ES-I3 (cell line): ENCODE data around the gene IQGAP3.
"Not testable (repeated sequence)": the region's sequence is repeated elsewhere in the genome, so short reads cannot be mapped to it uniquely, and the experiment has no call there.

Experiments
- H3K36me3 ChIP-seq: 2 replicates; pipeline ENCODE4 v1.6.1; 2013; ENCODE audit warnings: mild to moderate bottlenecking, low read length, control low read depth, moderate library complexity; ENCODE audit not compliant: insufficient read depth
- H3K4me1 ChIP-seq: 2 replicates; pipeline ENCODE4 v1.6.1; 2013; ENCODE audit warnings: mild to moderate bottlenecking, control low read depth, low read length; ENCODE audit not compliant: insufficient read depth
- H3K9ac ChIP-seq: 2 replicates; pipeline ENCODE4 v1.6.1; 2013; ENCODE audit warnings: low read depth, mild to moderate bottlenecking, low read length, moderate library complexity
- H3K9me3 ChIP-seq: 2 replicates; pipeline ENCODE4 v1.6.1; 2013; ENCODE audit warnings: mild to moderate bottlenecking, low read length, moderate library complexity; ENCODE audit not compliant: control insufficient read depth, insufficient read depth

IQGAP3 gene

GRCh38 chr1:156565519-156565918 is 6.8 kb downstream of the IQGAP3 start:
- Histone ChIP-seq H3K4me1 (no peaks in the 10 kb centered on the region), H3K9me3 (no peaks in the 10 kb centered on the region), H3K9ac (no peak overlapping the region), H3K36me3 (peaks cover 5% of the 10 kb centered on the region; the same call in 1 of the 2 replicates)

GRCh38 chr1:156560585-156561163 is 11.7 kb downstream of the IQGAP3 start:
- Histone ChIP-seq H3K4me1 (no peaks in the 10 kb centered on the region), H3K36me3 (peaks cover 10% of the 10 kb centered on the region), H3K9ac (no peak overlapping the region), H3K9me3 (no peaks in the 10 kb centered on the region)

- Histone ChIP-seq H3K9me3 (no peaks in the 10 kb centered on the region), H3K36me3 (peaks cover 10% of the 10 kb centered on the region), H3K4me1 (no peaks in the 10 kb centered on the region), H3K9ac (no peak overlapping the region)
These were observed 12.5 kb downstream of the IQGAP3 start for GRCh38 chr1:156559797-156560385.

GRCh38 chr1:156559086-156559796 is 13.1 kb downstream of the IQGAP3 start:
- H3K36me3 ChIP-seq: peaks cover 14% of the 10 kb centered on the region
- H3K9me3 ChIP-seq: no peaks in the 10 kb centered on the region
- H3K9ac ChIP-seq: no peak overlapping the region
- H3K4me1 ChIP-seq: no peaks in the 10 kb centered on the region

- H3K9ac ChIP-seq: no peak overlapping the region
- H3K4me1 ChIP-seq: no peaks in the 10 kb centered on the region
- H3K36me3 ChIP-seq: peaks cover 9% of the 10 kb centered on the region
- H3K9me3 ChIP-seq: no peaks in the 10 kb centered on the region
These were observed 16.0 kb downstream of the IQGAP3 start for GRCh38 chr1:156556354-156556753.

- no peaks in the 10 kb centered on the region for H3K4me1 ChIP-seq
- H3K9me3 ChIP-seq: no peaks in the 10 kb centered on the region
- peaks cover 9% of the 10 kb centered on the region for H3K36me3 ChIP-seq
- no peak overlapping the region for H3K9ac ChIP-seq
These were observed 16.6 kb downstream of the IQGAP3 start for GRCh38 chr1:156555715-156556114.

- H3K9ac ChIP-seq: no peak overlapping the region
- H3K36me3 ChIP-seq: peaks cover 9% of the 10 kb centered on the region
- no peaks in the 10 kb centered on the region for H3K4me1 ChIP-seq
- no peaks in the 10 kb centered on the region for H3K9me3 ChIP-seq
These were observed 17.4 kb downstream of the IQGAP3 start for GRCh38 chr1:156554971-156555370.

- peaks cover 9% of the 10 kb centered on the region for H3K36me3 ChIP-seq
- no peak overlapping the region for H3K9ac ChIP-seq
- H3K9me3 ChIP-seq: no peaks in the 10 kb centered on the region
- H3K4me1 ChIP-seq: no peaks in the 10 kb centered on the region
These were observed 18.4 kb downstream of the IQGAP3 start for GRCh38 chr1:156553860-156554485.

GRCh38 chr1:156552937-156553336 is 19.4 kb downstream of the IQGAP3 start:
- not testable (repeated sequence) for H3K9ac ChIP-seq, H3K36me3 ChIP-seq, H3K9me3 ChIP-seq, H3K4me1 ChIP-seq

- Histone ChIP-seq H3K4me1 (no peaks in the 10 kb centered on the region), H3K9ac (no peak overlapping the region), H3K36me3 (peaks cover 9% of the 10 kb centered on the region), H3K9me3 (no peaks in the 10 kb centered on the region)
These were observed 19.8 kb downstream of the IQGAP3 start for GRCh38 chr1:156552518-156552917.

- H3K9me3 ChIP-seq: no peaks in the 10 kb centered on the region
- H3K4me1 ChIP-seq: no peaks in the 10 kb centered on the region
- H3K9ac ChIP-seq: no peak overlapping the region
- H3K36me3 ChIP-seq: peaks cover 9% of the 10 kb centered on the region
These were observed 20.5 kb downstream of the IQGAP3 start for GRCh38 chr1:156551869-156552268.

GRCh38 chr1:156551066-156551643 is 21.2 kb downstream of the IQGAP3 start:
- peaks cover 9% of the 10 kb centered on the region for H3K36me3 ChIP-seq
- no peak overlapping the region for H3K9ac ChIP-seq
- H3K9me3 ChIP-seq: no peaks in the 10 kb centered on the region
- no peaks in the 10 kb centered on the region for H3K4me1 ChIP-seq

GRCh38 chr1:156550346-156550745 is 22.0 kb downstream of the IQGAP3 start:
- Histone ChIP-seq H3K9me3 (no peaks in the 10 kb centered on the region), H3K36me3 (peaks cover 4% of the 10 kb centered on the region), H3K9ac (no peak overlapping the region), H3K4me1 (no peaks in the 10 kb centered on the region)

- Histone ChIP-seq H3K4me1 (no peaks in the 10 kb centered on the region), H3K9me3 (no peaks in the 10 kb centered on the region), H3K36me3 (peaks cover 8% of the 10 kb centered on the region), H3K9ac (no peak overlapping the region)
These were observed 22.5 kb downstream of the IQGAP3 start for GRCh38 chr1:156549831-156550230.
